Measurements from ENCODE around the gene CNNM3. TPM values are rescaled to one million over a fixed set of nuclear protein-coding genes. Genes with fewer than 3 reads are reported as not detected.

The CNNM3 gene
- total RNA-seq, 1 experiment from 2014 or later, result 62.5 TPM

GRCh38 chr2:96775160-96775559 is 40.9 kb upstream of the CNNM3 start:
- POLR2A ChIA-PET, result interaction anchor here (1.8 kb wide), 1 partner anchor 14 kb away, joined by 11 read pairs; the partner anchor contains the start of gene CNNM4
- no peak for TF ChIP-seq CTCF (IDR thresholded peaks at IDR 0.05; ENCODE audit: insufficient read depth in 1 of 2, low read depth in 1 of 2, low read length in 1 of 2, severe bottlenecking in 1 of 2, unreplicated experiment in 1 of 2)
- Histone ChIP-seq H3K36me3 (ENCODE audit: control insufficient read depth, insufficient read depth, low read length) (no peaks in the 10 kb centered on the region), H3K27me3 (replicated peaks; ENCODE audit: control insufficient read depth, insufficient read depth, low read length) (no peaks in the 10 kb centered on the region), H3K4me3 (ENCODE audit: low read depth, low read length) (no peak overlapping the region), H3K4me1 (peaks cover 9% of the 10 kb centered on the region; the same call in 1 of the 2 replicates), H3K9me3 (no peaks in the 10 kb centered on the region)
- Mint-ChIP-seq H3K27ac (ENCODE audit: unreplicated experiment) (no peak overlapping the region), H3K4me3 (ENCODE audit: unreplicated experiment) (no peak overlapping the region), H3K9me3 (ENCODE audit: unreplicated experiment) (no peaks in the 10 kb centered on the region), H3K36me3 (ENCODE audit: insufficient read depth, unreplicated experiment) (peaks cover 9% of the 10 kb centered on the region), H3K4me1 (ENCODE audit: low read depth, unreplicated experiment) (peaks cover 16% of the 10 kb centered on the region), H3K27me3 (ENCODE audit: insufficient read depth, unreplicated experiment) (no peaks in the 10 kb centered on the region)
- intact Hi-C loops (cut with micrococcal nuclease; ENCODE audit: unreplicated experiment), result no loop called here
- no peak for DNase-seq
- BruUV-seq (replicated peaks), result no TSS peak
- CTCF ChIA-PET, result no interaction called here

GRCh38 chr2:96783388-96783787 is 32.7 kb upstream of the CNNM3 start:
- no peaks in the 10 kb centered on the region for H3K27me3 ChIP-seq (replicated peaks; ENCODE audit: control insufficient read depth, insufficient read depth, low read length)
- no peak for TF ChIP-seq CTCF (IDR thresholded peaks at IDR 0.05; ENCODE audit: insufficient read depth in 1 of 2, low read depth in 1 of 2, low read length in 1 of 2, severe bottlenecking in 1 of 2, unreplicated experiment in 1 of 2)
- intact Hi-C loops (cut with micrococcal nuclease; ENCODE audit: unreplicated experiment), result no loop called here
- no TSS peak for BruUV-seq (replicated peaks)
- Mint-ChIP-seq H3K27ac (ENCODE audit: unreplicated experiment) (no peak overlapping the region), H3K36me3 (ENCODE audit: insufficient read depth, unreplicated experiment) (peaks cover 6% of the 10 kb centered on the region), H3K4me1 (ENCODE audit: low read depth, unreplicated experiment) (peaks cover 4% of the 10 kb centered on the region), H3K4me3 (ENCODE audit: unreplicated experiment) (no peak overlapping the region), H3K9me3 (ENCODE audit: unreplicated experiment) (no peaks in the 10 kb centered on the region), H3K27me3 (ENCODE audit: insufficient read depth, unreplicated experiment) (no peaks in the 10 kb centered on the region)
- no peak overlapping the region for H3K4me3 ChIP-seq (ENCODE audit: low read depth, low read length)
- peaks cover 13% of the 10 kb centered on the region for H3K4me1 ChIP-seq
- H3K36me3 ChIP-seq (ENCODE audit: control insufficient read depth, insufficient read depth, low read length), result no peaks in the 10 kb centered on the region
- ChIA-PET POLR2A (interaction anchor here (0.8 kb wide), 1 partner anchor 22 kb away, joined by 3 read pairs; no protein-coding TSS in a partner anchor), CTCF (interaction anchor here (1.6 kb wide), 1 partner anchor 22 kb away, joined by 6 read pairs; the partner anchor contains the start of gene CNNM4)
- no peak for DNase-seq
- no peaks in the 10 kb centered on the region for H3K9me3 ChIP-seq

GRCh38 chr2:96787411-96787810 is 28.7 kb upstream of the CNNM3 start:
- no peaks in the 10 kb centered on the region for H3K36me3 ChIP-seq (ENCODE audit: control insufficient read depth, insufficient read depth, low read length)
- Mint-ChIP-seq H3K4me3 (ENCODE audit: unreplicated experiment) (no peak overlapping the region), H3K4me1 (ENCODE audit: low read depth, unreplicated experiment) (peaks cover 14% of the 10 kb centered on the region), H3K9me3 (ENCODE audit: unreplicated experiment) (no peaks in the 10 kb centered on the region), H3K27me3 (ENCODE audit: insufficient read depth, unreplicated experiment) (no peaks in the 10 kb centered on the region), H3K36me3 (ENCODE audit: insufficient read depth, unreplicated experiment) (peaks cover 7% of the 10 kb centered on the region), H3K27ac (ENCODE audit: unreplicated experiment) (no peak overlapping the region)
- no peak for DNase-seq
- no peaks in the 10 kb centered on the region for H3K27me3 ChIP-seq (replicated peaks; ENCODE audit: control insufficient read depth, insufficient read depth, low read length)
- no peak for TF ChIP-seq CTCF (IDR thresholded peaks at IDR 0.05; ENCODE audit: insufficient read depth in 1 of 2, low read depth in 1 of 2, low read length in 1 of 2, severe bottlenecking in 1 of 2, unreplicated experiment in 1 of 2)
- intact Hi-C loops (cut with micrococcal nuclease; ENCODE audit: unreplicated experiment), result no loop called here
- BruUV-seq (replicated peaks), result no TSS peak
- no peaks in the 10 kb centered on the region for H3K9me3 ChIP-seq
- ChIA-PET CTCF (interaction anchor here (0.5 kb wide), 1 partner anchor 130 kb away, joined by 3 read pairs; no protein-coding TSS in a partner anchor), POLR2A (no interaction called here)
- peaks cover 23% of the 10 kb centered on the region for H3K4me1 ChIP-seq
- H3K4me3 ChIP-seq (ENCODE audit: low read depth, low read length), result no peak overlapping the region
